OCI-M2 (cell line): Measurements from ENCODE around the gene SBF2.
"Not testable (repeated sequence)": the region's sequence is repeated elsewhere in the genome, so short reads cannot be mapped to it uniquely, and the experiment has no call there.

Experiments used
- DNase-seq: peaks from one replicate; lab custom pipeline; 2025; ENCODE audit not compliant: unreplicated experiment; lab: John Stamatoyannopoulos, UW

Gene SBF2

GRCh38 chr11:10268746-10269488 lies 25.1 kb downstream of the SBF2 start:
- DNase-seq = no peak

GRCh38 chr11:10267821-10268220 lies 26.2 kb downstream of the SBF2 start:
- DNase-seq = no peak

GRCh38 chr11:10265936-10266335 lies 28.1 kb downstream of the SBF2 start:
- DNase-seq = no peak

GRCh38 chr11:10264716-10265115 lies 29.3 kb downstream of the SBF2 start:
- DNase-seq = not testable (repeated sequence)

- no peak for DNase-seq
These were observed 30.1 kb downstream of the SBF2 start for GRCh38 chr11:10263929-10264328.

- no peak for DNase-seq
These were observed 32.2 kb downstream of the SBF2 start for GRCh38 chr11:10261821-10262220.

- no peak for DNase-seq
These were observed 36.5 kb downstream of the SBF2 start for GRCh38 chr11:10257478-10257877.

GRCh38 chr11:10255388-10256125 lies 38.5 kb downstream of the SBF2 start:
- no peak for DNase-seq

- not testable (repeated sequence) for DNase-seq
These were observed 44.4 kb downstream of the SBF2 start for GRCh38 chr11:10249448-10250131.

- DNase-seq = no peak
These were observed 47.0 kb downstream of the SBF2 start for GRCh38 chr11:10247011-10247410.

GRCh38 chr11:10243896-10244575 lies 50.0 kb downstream of the SBF2 start:
- DNase-seq = no peak

- DNase-seq = no peak
These were observed 57.2 kb downstream of the SBF2 start for GRCh38 chr11:10236840-10237239.

GRCh38 chr11:10233581-10233980 lies 60.4 kb downstream of the SBF2 start:
- DNase-seq = no peak

GRCh38 chr11:10232756-10233155 lies 61.3 kb downstream of the SBF2 start:
- no peak for DNase-seq

GRCh38 chr11:10231803-10232202 lies 62.2 kb downstream of the SBF2 start:
- DNase-seq = not testable (repeated sequence)

GRCh38 chr11:10225553-10225952 lies 68.5 kb downstream of the SBF2 start:
- DNase-seq = no peak

GRCh38 chr11:10222399-10222798 lies 71.6 kb downstream of the SBF2 start:
- DNase-seq = no peak

- DNase-seq = no peak
These were observed 72.7 kb downstream of the SBF2 start for GRCh38 chr11:10221342-10221741.

- no peak for DNase-seq
These were observed 82.5 kb downstream of the SBF2 start for GRCh38 chr11:10211470-10211869.

GRCh38 chr11:10209326-10209725 lies 84.7 kb downstream of the SBF2 start:
- DNase-seq = no peak

- DNase-seq = no peak
These were observed 85.9 kb downstream of the SBF2 start for GRCh38 chr11:10208131-10208575.
